ENCODE data around the gene MED29.

MED29 gene

GRCh38 chr19:39407660-39408391, 16.6 kb downstream of the MED29 start:
- no peaks in the 10 kb centered on the region for H3K9me3 ChIP-seq (ENCODE audit: control insufficient read depth in 2 of 2, low read length in 2 of 2)
- H3K9ac ChIP-seq (ENCODE audit: low read length in 2 of 2), result peak overlapping the region; percentile 99 to 100
- peaks cover 11 to 20% of the 10 kb centered on the region in 2 donors for H3K36me3 ChIP-seq (ENCODE audit: control insufficient read depth in 2 of 2, insufficient read depth in 2 of 2, low read length in 2 of 2)
- peaks cover 46% of the 10 kb centered on the region for H3K4me1 ChIP-seq (ENCODE audit: control insufficient read depth, insufficient read depth, low read length)
- peak overlapping the region; percentile 100 for H3K27ac ChIP-seq (ENCODE audit: low read length)
- no peaks in the 10 kb centered on the region for H3K27me3 ChIP-seq (ENCODE audit: control insufficient read depth in 1 of 2, insufficient read depth in 2 of 2, low read length in 2 of 2)
- peak overlapping the region; percentile 96 to 100 for H3K4me3 ChIP-seq (ENCODE audit: low read length in 2 of 2)

- Histone ChIP-seq H3K27me3 (ENCODE audit: control insufficient read depth in 1 of 2, insufficient read depth in 2 of 2, low read length in 2 of 2) (no peaks in the 10 kb centered on the region), H3K9me3 (ENCODE audit: control insufficient read depth in 2 of 2, low read length in 2 of 2) (no peaks in the 10 kb centered on the region), H3K27ac (ENCODE audit: low read length) (peak overlapping the region; percentile 100), H3K36me3 (ENCODE audit: control insufficient read depth in 2 of 2, insufficient read depth in 2 of 2, low read length in 2 of 2) (peaks cover 11 to 20% of the 10 kb centered on the region in 2 donors), H3K4me3 (ENCODE audit: low read length in 2 of 2) (peak overlapping the region; percentile 96 to 100), H3K4me1 (ENCODE audit: control insufficient read depth, insufficient read depth, low read length) (peaks cover 42% of the 10 kb centered on the region), H3K9ac (ENCODE audit: low read length in 2 of 2) (peak overlapping the region; percentile 99 to 100)
Observed at GRCh38 chr19:39408392-39409207, 17.4 kb downstream of the MED29 start.

- Histone ChIP-seq H3K27me3 (ENCODE audit: control insufficient read depth in 1 of 2, insufficient read depth in 2 of 2, low read length in 2 of 2) (no peaks in the 10 kb centered on the region), H3K9me3 (ENCODE audit: control insufficient read depth in 2 of 2, low read length in 2 of 2) (no peaks in the 10 kb centered on the region), H3K36me3 (ENCODE audit: control insufficient read depth in 2 of 2, insufficient read depth in 2 of 2, low read length in 2 of 2) (peaks cover 11 to 20% of the 10 kb centered on the region in 2 donors), H3K9ac (ENCODE audit: low read length in 2 of 2) (peak overlapping the region; percentile 99 to 100), H3K4me3 (ENCODE audit: low read length in 2 of 2) (peak overlapping the region; percentile 96 to 100), H3K4me1 (ENCODE audit: control insufficient read depth, insufficient read depth, low read length) (peaks cover 46% of the 10 kb centered on the region), H3K27ac (ENCODE audit: low read length) (peak overlapping the region; percentile 100)
Observed at GRCh38 chr19:39409208-39410016, 18.2 kb downstream of the MED29 start.

- peak overlapping the region; percentile 99 to 100 for H3K9ac ChIP-seq (ENCODE audit: low read length in 2 of 2)
- peak overlapping the region; percentile 100 for H3K27ac ChIP-seq (ENCODE audit: low read length)
- peak overlapping the region; percentile 50 to 96 for H3K4me3 ChIP-seq (ENCODE audit: low read length in 2 of 2)
- peaks cover 51% of the 10 kb centered on the region for H3K4me1 ChIP-seq (ENCODE audit: control insufficient read depth, insufficient read depth, low read length)
- no peaks in the 10 kb centered on the region for H3K9me3 ChIP-seq (ENCODE audit: control insufficient read depth in 2 of 2, low read length in 2 of 2)
- peaks cover 11 to 20% of the 10 kb centered on the region in 2 donors for H3K36me3 ChIP-seq (ENCODE audit: control insufficient read depth in 2 of 2, insufficient read depth in 2 of 2, low read length in 2 of 2)
- no peaks in the 10 kb centered on the region for H3K27me3 ChIP-seq (ENCODE audit: control insufficient read depth in 1 of 2, insufficient read depth in 2 of 2, low read length in 2 of 2)
Observed at GRCh38 chr19:39410017-39410830, 19.0 kb downstream of the MED29 start.

GRCh38 chr19:39410831-39411080, 19.6 kb downstream of the MED29 start:
- Histone ChIP-seq H3K4me3 (ENCODE audit: low read length in 2 of 2) (peak overlapping the region; percentile 50 to 96), H3K9me3 (ENCODE audit: control insufficient read depth in 2 of 2, low read length in 2 of 2) (no peaks in the 10 kb centered on the region), H3K9ac (ENCODE audit: low read length in 2 of 2) (peak overlapping the region; percentile 99 to 100), H3K27me3 (ENCODE audit: control insufficient read depth in 1 of 2, insufficient read depth in 2 of 2, low read length in 2 of 2) (no peaks in the 10 kb centered on the region), H3K36me3 (ENCODE audit: control insufficient read depth in 2 of 2, insufficient read depth in 2 of 2, low read length in 2 of 2) (peaks cover 12 to 20% of the 10 kb centered on the region in 2 donors), H3K4me1 (ENCODE audit: control insufficient read depth, insufficient read depth, low read length) (peaks cover 54% of the 10 kb centered on the region), H3K27ac (ENCODE audit: low read length) (peak overlapping the region; percentile 100)

- Histone ChIP-seq H3K27me3 (ENCODE audit: control insufficient read depth in 1 of 2, insufficient read depth in 2 of 2, low read length in 2 of 2) (no peaks in the 10 kb centered on the region), H3K9me3 (ENCODE audit: control insufficient read depth in 2 of 2, low read length in 2 of 2) (no peaks in the 10 kb centered on the region), H3K27ac (ENCODE audit: low read length) (peak overlapping the region; percentile 100), H3K4me1 (ENCODE audit: control insufficient read depth, insufficient read depth, low read length) (peaks cover 53% of the 10 kb centered on the region), H3K36me3 (ENCODE audit: control insufficient read depth in 2 of 2, insufficient read depth in 2 of 2, low read length in 2 of 2) (peaks cover 13 to 20% of the 10 kb centered on the region in 2 donors), H3K9ac (ENCODE audit: low read length in 2 of 2) (peak overlapping the region; percentile 99 to 100), H3K4me3 (ENCODE audit: low read length in 2 of 2) (peak overlapping the region; percentile 50 to 96)
Observed at GRCh38 chr19:39411081-39411831, 20.1 kb downstream of the MED29 start.

GRCh38 chr19:39411832-39412099, 20.6 kb downstream of the MED29 start:
- Histone ChIP-seq H3K4me3 (ENCODE audit: low read length in 2 of 2) (peak overlapping the region; percentile 50 to 96), H3K36me3 (ENCODE audit: control insufficient read depth in 2 of 2, insufficient read depth in 2 of 2, low read length in 2 of 2) (peaks cover 16 to 20% of the 10 kb centered on the region in 2 donors), H3K9ac (ENCODE audit: low read length in 2 of 2) (peak overlapping the region; percentile 99 to 100), H3K27me3 (ENCODE audit: control insufficient read depth in 1 of 2, insufficient read depth in 2 of 2, low read length in 2 of 2) (no peaks in the 10 kb centered on the region), H3K4me1 (ENCODE audit: control insufficient read depth, insufficient read depth, low read length) (peaks cover 52% of the 10 kb centered on the region), H3K9me3 (ENCODE audit: control insufficient read depth in 2 of 2, low read length in 2 of 2) (no peaks in the 10 kb centered on the region), H3K27ac (ENCODE audit: low read length) (peak overlapping the region; percentile 100)

- Histone ChIP-seq H3K9ac (ENCODE audit: low read length in 2 of 2) (peak within 1 kb of the TSS; percentile 99 to 100), H3K36me3 (ENCODE audit: control insufficient read depth in 2 of 2, insufficient read depth in 2 of 2, low read length in 2 of 2) (peaks cover 16 to 17% of the 10 kb centered on the region in 2 donors), H3K4me1 (ENCODE audit: control insufficient read depth, insufficient read depth, low read length) (peaks cover 52% of the 10 kb centered on the region), H3K27ac (ENCODE audit: low read length) (peak within 1 kb of the TSS; percentile 100), H3K4me3 (ENCODE audit: low read length in 2 of 2) (peak within 1 kb of the TSS; percentile 93 to 96), H3K9me3 (ENCODE audit: control insufficient read depth in 2 of 2, low read length in 2 of 2) (no peaks in the 10 kb centered on the region), H3K27me3 (ENCODE audit: control insufficient read depth in 1 of 2, insufficient read depth in 2 of 2, low read length in 2 of 2) (no peaks in the 10 kb centered on the region)
Observed at GRCh38 chr19:39412100-39412866, 21.1 kb downstream of the MED29 start, which contains the start of gene PLEKHG2. TSS of gene PLEKHG2 (plus strand) at chr19:39412669. CDS start at chr19:39414087, 1,418 bp downstream.

- peak overlapping the region; percentile 86 to 96 for H3K9ac ChIP-seq (ENCODE audit: low read length in 2 of 2)
- H3K9me3 ChIP-seq (ENCODE audit: control insufficient read depth in 2 of 2, low read length in 2 of 2), result no peaks in the 10 kb centered on the region
- H3K4me3 ChIP-seq (ENCODE audit: low read length in 2 of 2), result peak overlapping the region; percentile 93 to 96
- H3K4me1 ChIP-seq (ENCODE audit: control insufficient read depth, insufficient read depth, low read length), result peaks cover 52% of the 10 kb centered on the region
- H3K27me3 ChIP-seq (ENCODE audit: control insufficient read depth in 1 of 2, insufficient read depth in 2 of 2, low read length in 2 of 2), result no peaks in the 10 kb centered on the region
- peaks cover 11 to 17% of the 10 kb centered on the region in 2 donors for H3K36me3 ChIP-seq (ENCODE audit: control insufficient read depth in 2 of 2, insufficient read depth in 2 of 2, low read length in 2 of 2)
- peak overlapping the region; percentile 100 for H3K27ac ChIP-seq (ENCODE audit: low read length)
Observed at GRCh38 chr19:39412867-39413271, 21.7 kb downstream of the MED29 start.
